Measurements from ENCODE around the gene GFPT2.

GRCh38 chr5:180341595-180341994 is 11.5 kb downstream of the GFPT2 start:
- TF ChIP-seq CTCF (IDR thresholded peaks at IDR 0.05; ENCODE audit: control extremely low read depth in 1 of 3, insufficient read depth in 1 of 3, low read depth in 1 of 3, low read length in 3 of 3) (no peak), ATF3 (IDR thresholded peaks at IDR 0.05; ENCODE audit: insufficient read depth, low read depth, low read length) (no peak), EP300 (IDR thresholded peaks at IDR 0.05; ENCODE audit: borderline replicate concordance in 1 of 2, low read depth in 2 of 2, low read length in 2 of 2) (no peak), TAF1 (IDR thresholded peaks at IDR 0.05; ENCODE audit: low read depth, low read length) (no peak), POLR2AphosphoS5 (IDR thresholded peaks at IDR 0.05; ENCODE audit: low read depth, low read length) (no peak), RAD21 (IDR thresholded peaks at IDR 0.05 in 1 of 2, conservative IDR thresholded peaks at IDR 0.05 in 1 of 2; ENCODE audit: low read depth in 2 of 2, low read length in 2 of 2) (no peak), POLR2A (IDR thresholded peaks at IDR 0.05; ENCODE audit: control extremely low read depth in 1 of 2, low read depth in 2 of 2, low read length in 2 of 2) (no peak), EZH2 (IDR thresholded peaks at IDR 0.05; ENCODE audit: low read depth, low read length, severe bottlenecking) (no peak), TEAD4 (IDR thresholded peaks at IDR 0.05; ENCODE audit: low read depth, low read length) (no peak), PHF8 (conservative IDR thresholded peaks at IDR 0.05; ENCODE audit: low read depth, low read length) (no peak), CHD2 (IDR thresholded peaks at IDR 0.05; ENCODE audit: low read length) (no peak), CBX5 (IDR thresholded peaks at IDR 0.05; ENCODE audit: low read depth, low read length) (no peak), HDAC6 (IDR thresholded peaks at IDR 0.05; ENCODE audit: low read depth, low read length) (no peak), POU5F1 (IDR thresholded peaks at IDR 0.05; ENCODE audit: low read depth, low read length) (no peak)

All from H1 (cell line).